Natural killer cell treated with Interleukin-12 subunit alpha and Interleukin-12 subunit beta and Interleukin-15 and Interleukin-18, amount 100 ng/mL, for 72 hours (primary cell): Measurements from ENCODE around the gene RALY. TPM values are rescaled to one million over a fixed set of nuclear protein-coding genes. Genes with fewer than 3 reads are reported as not detected.

Experiments used
- ATAC-seq, 2 donors: fragments of 150-1000 bp; cut with Tn5 transposase in 1 of 2; sonication (Bioruptor Pico), chemical (Tn5 transposase) in 1 of 2; 2 replicates each; pipeline ENCODE4 v1.10.0; 2021
- DNase-seq: peaks from one replicate; pipeline ENCODE4 v3.0.0; 2022; ENCODE audit warnings: low spot score
- H3K27ac Mint-ChIP-seq, 2 donors: 1 replicate in 1 of 2; 2 replicates in 1 of 2; pipeline ENCODE4 v1.8.0; 2022; ENCODE audit warnings: mixed read lengths in 2 of 2, mild to moderate bottlenecking in 1 of 2, moderate library complexity in 1 of 2
- H3K27me3 Mint-ChIP-seq, 2 donors: 1 replicate in 1 of 2; 2 replicates in 1 of 2; pipeline ENCODE4 v1.8.0; 2022; ENCODE audit warnings: mixed read lengths in 2 of 2
- H3K36me3 Mint-ChIP-seq: one replicate; pipeline ENCODE4 v1.8.0; 2022; ENCODE audit warnings: mixed read lengths
- H3K4me1 Mint-ChIP-seq, 2 donors: 1 replicate in 1 of 2; 2 replicates in 1 of 2; pipeline ENCODE4 v1.8.0; 2022; ENCODE audit warnings: low read depth in 2 of 2, mixed read lengths in 2 of 2, mild to moderate bottlenecking in 1 of 2
- H3K4me3 Mint-ChIP-seq: one replicate; pipeline ENCODE4 v1.8.0; 2022; ENCODE audit warnings: mixed read lengths
- H3K9me3 Mint-ChIP-seq: 2 replicates; pipeline ENCODE4 v1.8.0; 2022; ENCODE audit warnings: mixed read lengths
- total RNA-seq, 2 donors: library from RNA; stranded (reverse); gene quantifications; one replicate each; pipeline ENCODE4 v1.2.3, GENCODE V29; 2022

RALY gene
- total RNA-seq, 2 donors from 2014 or later: 158 to 162 TPM

- peaks cover 63 to 71% of the 10 kb centered on the region in 2 donors for H3K4me1 Mint-ChIP-seq
- ATAC-seq (peak; percentile 81 to 83), DNase-seq (no peak)
- H3K4me3 Mint-ChIP-seq: peak overlapping the region; percentile 44
- H3K27ac Mint-ChIP-seq: peak overlapping the region; percentile 36 to 71
- peaks cover 8% of the 10 kb centered on the region for H3K36me3 Mint-ChIP-seq
- no peaks in the 10 kb centered on the region for H3K27me3 Mint-ChIP-seq
- no peaks in the 10 kb centered on the region for H3K9me3 Mint-ChIP-seq
These were observed 43.4 kb downstream of the RALY start for GRCh38 chr20:34037121-34037520.

DNA sequence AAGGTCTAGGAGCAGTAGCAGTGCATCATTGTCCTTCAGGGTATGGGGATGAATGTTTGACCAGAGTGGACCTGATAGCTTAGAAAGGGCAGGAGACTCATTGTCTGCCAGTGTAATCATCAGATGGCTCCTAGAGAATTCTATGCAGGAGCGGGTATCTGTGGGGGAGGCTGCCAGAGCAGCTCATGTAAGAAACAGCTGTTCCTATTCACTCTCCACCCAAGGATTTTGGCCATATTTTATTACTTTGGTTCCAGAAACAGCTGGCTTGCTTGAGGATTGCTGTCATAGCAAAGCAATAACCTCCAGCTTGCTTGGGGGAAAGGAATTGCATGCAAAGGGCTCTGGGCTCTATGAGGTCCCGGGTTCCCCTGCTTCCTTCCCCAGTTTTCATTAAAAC, 44.1 kb downstream of the RALY start:
- no peaks in the 10 kb centered on the region for H3K27me3 Mint-ChIP-seq
- peaks cover 66 to 78% of the 10 kb centered on the region in 2 donors for H3K4me1 Mint-ChIP-seq
- H3K27ac Mint-ChIP-seq: peak overlapping the region; percentile 36 to 71
- peaks cover 8% of the 10 kb centered on the region for H3K36me3 Mint-ChIP-seq
- ATAC-seq (no peak), DNase-seq (no peak)
- H3K9me3 Mint-ChIP-seq: no peaks in the 10 kb centered on the region
- no peak overlapping the region for H3K4me3 Mint-ChIP-seq

GRCh38 chr20:34040300-34040995, 46.7 kb downstream of the RALY start:
- peak overlapping the region in 1 of 2 donors; percentile 14 for H3K27ac Mint-ChIP-seq
- H3K4me3 Mint-ChIP-seq: no peak overlapping the region
- H3K9me3 Mint-ChIP-seq: no peaks in the 10 kb centered on the region
- DNase-seq (no peak), ATAC-seq (no peak)
- H3K36me3 Mint-ChIP-seq: peaks cover 4% of the 10 kb centered on the region
- H3K27me3 Mint-ChIP-seq: no peaks in the 10 kb centered on the region
- peaks cover 76 to 81% of the 10 kb centered on the region in 2 donors for H3K4me1 Mint-ChIP-seq

DNA sequence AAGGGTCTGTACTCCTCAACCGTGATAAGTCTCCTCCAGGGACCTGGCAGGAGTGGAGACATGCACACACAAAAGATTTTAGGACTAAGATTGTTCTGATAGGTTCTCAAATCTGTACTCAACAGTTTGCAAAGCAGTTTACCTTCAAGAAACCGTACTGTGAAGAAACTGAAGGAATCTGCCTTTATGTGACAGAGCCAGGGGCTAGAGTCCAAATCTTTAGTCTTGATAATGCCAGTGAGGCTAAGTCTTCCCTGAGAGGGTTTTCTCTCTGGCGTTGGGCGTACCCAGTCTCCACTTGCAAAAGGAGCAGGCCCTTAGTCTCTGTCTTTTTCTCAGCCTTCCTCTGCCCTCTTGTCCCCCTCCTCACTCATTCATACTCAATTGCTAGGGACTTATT, 47.5 kb downstream of the RALY start:
- ATAC-seq (no peak), DNase-seq (no peak)
- Mint-ChIP-seq H3K27ac (peak overlapping the region in 1 of 2 donors; percentile 15), H3K9me3 (no peaks in the 10 kb centered on the region), H3K4me1 (peaks cover 78 to 81% of the 10 kb centered on the region in 2 donors), H3K27me3 (no peaks in the 10 kb centered on the region), H3K4me3 (no peak overlapping the region), H3K36me3 (no peaks in the 10 kb centered on the region)

GRCh38 chr20:34042262-34042661, 48.6 kb downstream of the RALY start:
- ATAC-seq (peak; percentile 78 to 81), DNase-seq (no peak)
- Mint-ChIP-seq H3K27ac (peak overlapping the region in 1 of 2 donors; percentile 15), H3K9me3 (no peaks in the 10 kb centered on the region), H3K27me3 (no peaks in the 10 kb centered on the region), H3K36me3 (no peaks in the 10 kb centered on the region), H3K4me1 (peaks cover 73 to 78% of the 10 kb centered on the region in 2 donors), H3K4me3 (peak overlapping the region; percentile 2)

- H3K9me3 Mint-ChIP-seq: no peaks in the 10 kb centered on the region
- no peaks in the 10 kb centered on the region for H3K36me3 Mint-ChIP-seq
- peaks cover 72 to 78% of the 10 kb centered on the region in 2 donors for H3K4me1 Mint-ChIP-seq
- peak overlapping the region in 1 of 2 donors; percentile 15 for H3K27ac Mint-ChIP-seq
- H3K27me3 Mint-ChIP-seq: no peaks in the 10 kb centered on the region
- DNase-seq (no peak), ATAC-seq (no peak)
- H3K4me3 Mint-ChIP-seq: no peak overlapping the region
These were observed 49.3 kb downstream of the RALY start for GRCh38 chr20:34043025-34043424.

GRCh38 chr20:34045294-34045693, 51.6 kb downstream of the RALY start:
- ATAC-seq (no peak), DNase-seq (no peak)
- Mint-ChIP-seq H3K4me3 (no peak overlapping the region), H3K9me3 (no peaks in the 10 kb centered on the region), H3K27me3 (no peaks in the 10 kb centered on the region), H3K27ac (peak overlapping the region in 1 of 2 donors; percentile 59), H3K4me1 (peaks cover 78 to 87% of the 10 kb centered on the region in 2 donors), H3K36me3 (no peaks in the 10 kb centered on the region)

- H3K27ac Mint-ChIP-seq: peak overlapping the region in 1 of 2 donors; percentile 59
- no peak overlapping the region for H3K4me3 Mint-ChIP-seq
- peaks cover 74 to 79% of the 10 kb centered on the region in 2 donors for H3K4me1 Mint-ChIP-seq
- no peaks in the 10 kb centered on the region for H3K9me3 Mint-ChIP-seq
- DNase-seq: no peak
- H3K36me3 Mint-ChIP-seq: no peaks in the 10 kb centered on the region
- H3K27me3 Mint-ChIP-seq: no peaks in the 10 kb centered on the region
- ATAC-seq: no peak
These were observed 52.4 kb downstream of the RALY start for GRCh38 chr20:34045930-34046725.

DNA sequence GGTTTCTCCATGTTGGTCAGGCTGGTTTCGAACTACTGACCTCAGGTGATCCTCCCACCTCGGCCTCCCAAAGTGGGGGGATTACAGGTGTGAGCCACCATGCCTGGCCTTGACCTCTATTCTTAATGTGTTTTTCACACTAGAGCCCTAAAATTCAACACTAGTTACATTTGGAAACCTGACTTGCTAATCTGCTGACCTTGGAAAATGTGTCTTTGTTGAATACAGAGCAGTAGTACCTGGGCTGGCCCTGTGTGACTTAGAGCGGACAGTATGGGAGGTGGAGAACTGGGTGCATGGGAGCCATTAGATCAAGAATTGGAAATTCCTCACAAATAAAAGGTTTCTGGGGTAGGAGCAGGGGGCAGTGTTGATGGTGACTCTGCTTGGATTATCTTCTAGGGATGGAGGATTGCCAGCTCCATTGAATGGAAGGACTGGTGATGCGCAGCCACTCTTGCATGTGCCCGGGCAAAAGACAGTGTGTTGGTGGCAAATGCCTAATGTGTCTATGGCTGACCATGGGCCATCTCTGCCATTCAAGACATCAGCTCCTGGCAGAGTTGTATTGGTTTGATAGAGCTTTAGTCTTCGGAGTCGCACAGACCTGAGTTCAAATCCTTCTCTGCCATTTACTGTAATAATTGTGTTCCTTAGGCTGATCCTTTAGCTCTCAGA, 53.4 kb downstream of the RALY start:
- Mint-ChIP-seq H3K4me1 (peaks cover 64 to 70% of the 10 kb centered on the region in 2 donors), H3K4me3 (no peak overlapping the region), H3K9me3 (no peaks in the 10 kb centered on the region), H3K27me3 (no peaks in the 10 kb centered on the region), H3K36me3 (no peaks in the 10 kb centered on the region), H3K27ac (peak overlapping the region in 1 of 2 donors; percentile 30)
- no peak for ATAC-seq
- no peak for DNase-seq

- Mint-ChIP-seq H3K27ac (peak overlapping the region in 1 of 2 donors; percentile 30), H3K36me3 (no peaks in the 10 kb centered on the region), H3K4me3 (no peak overlapping the region), H3K27me3 (no peaks in the 10 kb centered on the region), H3K4me1 (peaks cover 58 to 66% of the 10 kb centered on the region in 2 donors), H3K9me3 (no peaks in the 10 kb centered on the region)
- ATAC-seq (no peak), DNase-seq (no peak)
These were observed 54.2 kb downstream of the RALY start for GRCh38 chr20:34047917-34048316.

- no peak for ATAC-seq
- no peak overlapping the region for H3K4me3 Mint-ChIP-seq
These were observed 55.7 kb downstream of the RALY start for GRCh38 chr20:34049389-34049788.

GRCh38 chr20:34049897-34050695, 56.4 kb downstream of the RALY start:
- peaks cover 58 to 64% of the 10 kb centered on the region in 2 donors for H3K4me1 Mint-ChIP-seq
- H3K4me3 Mint-ChIP-seq: no peak overlapping the region
- no peak overlapping the region for H3K27ac Mint-ChIP-seq
- no peaks in the 10 kb centered on the region for H3K9me3 Mint-ChIP-seq
- no peak for ATAC-seq
- no peaks in the 10 kb centered on the region for H3K36me3 Mint-ChIP-seq
- no peak for DNase-seq
- no peaks in the 10 kb centered on the region for H3K27me3 Mint-ChIP-seq

More at GRCh38 chr20:34049389-34049788, 55.7 kb downstream of the RALY start:
- Mint-ChIP-seq H3K27me3 (no peaks in the 10 kb centered on the region), H3K27ac (no peak overlapping the region), H3K9me3 (no peaks in the 10 kb centered on the region), H3K36me3 (no peaks in the 10 kb centered on the region), H3K4me1 (peaks cover 52 to 61% of the 10 kb centered on the region in 2 donors)
- no peak for DNase-seq

DNA sequence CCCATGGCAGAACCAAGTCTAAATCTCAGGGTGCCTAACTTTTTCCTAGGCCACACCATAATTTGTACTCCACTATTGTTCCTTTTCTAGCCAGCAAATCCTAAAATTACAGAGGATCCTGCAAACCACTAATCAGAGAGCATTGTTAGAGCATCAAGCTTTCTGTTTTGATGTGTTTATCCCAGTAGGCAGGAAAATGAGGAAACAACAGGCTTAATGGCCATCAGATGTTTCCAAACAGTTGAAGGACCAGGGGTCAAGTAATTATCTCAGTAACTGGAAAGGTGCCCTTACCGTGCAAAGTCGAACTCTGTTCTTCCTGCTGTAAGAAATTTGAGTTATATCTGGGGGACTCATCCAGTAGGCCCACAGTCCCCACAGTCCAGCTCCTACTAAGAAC, 58.7 kb downstream of the RALY start:
- Mint-ChIP-seq H3K36me3 (no peaks in the 10 kb centered on the region), H3K27ac (no peak overlapping the region), H3K9me3 (no peaks in the 10 kb centered on the region), H3K4me3 (no peak overlapping the region), H3K4me1 (peaks cover 51 to 62% of the 10 kb centered on the region in 2 donors), H3K27me3 (no peaks in the 10 kb centered on the region)
- DNase-seq: no peak
- ATAC-seq: no peak
